ENCODE results near the gene GPI.

Gene GPI

GRCh38 chr19:34359140-34359953 lies 5.6 kb upstream of the GPI start:
- TF ChIP-seq CTCF (IDR thresholded peaks at IDR 0.05; ENCODE audit: low read depth, low read length, missing control alignments), result peak; percentile 53
- peak overlapping the region; percentile 49 for H3K4me3 ChIP-seq (replicated peaks; ENCODE audit: low read depth, low read length)
- DNase-seq (ENCODE audit: extremely low read depth, low read depth), result peak; percentile 89

GRCh38 chr19:34359954-34360315 lies 5.1 kb upstream of the GPI start:
- peak overlapping the region; percentile 49 for H3K4me3 ChIP-seq (replicated peaks; ENCODE audit: low read depth, low read length)
- no peak for DNase-seq (ENCODE audit: extremely low read depth, low read depth)
- no peak for TF ChIP-seq CTCF (IDR thresholded peaks at IDR 0.05; ENCODE audit: low read depth, low read length, missing control alignments)

GRCh38 chr19:34360354-34360909 lies 4.6 kb upstream of the GPI start:
- no peak for DNase-seq (ENCODE audit: extremely low read depth, low read depth)
- no peak for TF ChIP-seq CTCF (IDR thresholded peaks at IDR 0.05; ENCODE audit: low read depth, low read length, missing control alignments)
- no peak overlapping the region for H3K4me3 ChIP-seq (replicated peaks; ENCODE audit: low read depth, low read length)

- H3K4me3 ChIP-seq (replicated peaks; ENCODE audit: low read depth, low read length), result no peak overlapping the region
- no peak for TF ChIP-seq CTCF (IDR thresholded peaks at IDR 0.05; ENCODE audit: low read depth, low read length, missing control alignments)
- DNase-seq (ENCODE audit: extremely low read depth, low read depth), result no peak
Measured at GRCh38 chr19:34362679-34363069, 2.3 kb upstream of the GPI start.

- no peak for DNase-seq (ENCODE audit: extremely low read depth, low read depth)
- TF ChIP-seq CTCF (IDR thresholded peaks at IDR 0.05; ENCODE audit: low read depth, low read length, missing control alignments), result no peak
- H3K4me3 ChIP-seq (replicated peaks; ENCODE audit: low read depth, low read length), result no peak overlapping the region
Measured at GRCh38 chr19:34363094-34363493, 1.9 kb upstream of the GPI start.

GRCh38 chr19:34363930-34364329 lies 1.1 kb upstream of the GPI start:
- H3K4me3 ChIP-seq (replicated peaks; ENCODE audit: low read depth, low read length), result no peak overlapping the region
- no peak for TF ChIP-seq CTCF (IDR thresholded peaks at IDR 0.05; ENCODE audit: low read depth, low read length, missing control alignments)
- DNase-seq (ENCODE audit: extremely low read depth, low read depth), result no peak
